HG02852 (cell line): ENCODE data around the gene MIEF1.
"Not testable (repeated sequence)": the region's sequence is repeated elsewhere in the genome, so short reads cannot be mapped to it uniquely, and the experiment has no call there.

ENCODE experiments used
- ATAC-seq: cut with Tn5 transposase; IDR thresholded peaks from one replicate; pipeline ENCODE4 v1.9.1; 2021; ENCODE audit warnings: mild to moderate bottlenecking, moderate library complexity; ENCODE audit not compliant: unreplicated experiment

MIEF1 gene

DNA sequence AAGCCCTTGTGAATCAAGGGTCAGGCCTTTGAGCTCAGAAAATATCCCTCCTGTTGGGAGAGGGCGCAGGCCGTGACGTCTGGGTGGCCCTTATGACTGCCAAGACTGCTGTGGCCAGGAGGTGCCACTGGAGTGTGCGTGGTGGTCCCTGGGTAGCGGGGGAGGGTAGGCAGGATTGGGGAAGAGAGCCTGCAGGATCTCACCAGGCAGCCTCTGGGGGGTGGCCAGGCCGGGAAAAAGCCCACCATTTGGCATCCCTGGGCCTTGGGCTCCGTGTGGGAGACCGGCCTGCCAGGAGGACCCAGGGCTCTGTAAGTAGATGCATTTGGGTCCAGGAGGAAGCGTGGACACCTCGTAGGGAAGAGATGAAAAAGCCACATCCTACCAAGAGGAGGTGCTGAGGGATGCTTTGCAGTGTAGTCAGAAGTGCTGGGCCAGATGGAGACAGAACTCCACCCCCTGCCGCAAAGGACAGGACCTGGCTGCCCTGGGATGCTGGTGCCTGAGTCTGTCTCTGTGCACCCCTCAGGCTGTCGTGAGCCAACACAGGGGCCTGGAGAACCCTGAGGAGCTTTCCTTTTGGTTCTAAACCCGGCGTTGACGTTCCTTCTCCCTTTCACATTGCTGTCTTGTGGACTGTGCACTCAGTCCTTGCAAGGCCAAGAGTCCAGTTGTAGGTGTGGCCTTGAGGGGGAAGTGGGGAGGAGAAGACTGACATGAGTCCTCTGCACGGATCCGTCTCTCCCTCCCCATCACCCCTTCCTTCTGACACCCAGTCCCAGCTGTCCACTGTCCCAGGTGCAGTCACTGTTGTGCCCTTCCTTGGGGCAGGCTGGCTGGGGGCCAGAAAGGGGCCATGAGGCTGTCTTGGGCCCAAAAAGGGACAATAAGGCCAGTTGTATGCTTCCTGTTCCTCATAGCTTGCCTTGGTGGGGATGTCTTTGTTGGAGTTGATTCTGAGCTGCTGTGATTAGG is 12.7 kb upstream of the MIEF1 start:
- no peak for ATAC-seq

DNA sequence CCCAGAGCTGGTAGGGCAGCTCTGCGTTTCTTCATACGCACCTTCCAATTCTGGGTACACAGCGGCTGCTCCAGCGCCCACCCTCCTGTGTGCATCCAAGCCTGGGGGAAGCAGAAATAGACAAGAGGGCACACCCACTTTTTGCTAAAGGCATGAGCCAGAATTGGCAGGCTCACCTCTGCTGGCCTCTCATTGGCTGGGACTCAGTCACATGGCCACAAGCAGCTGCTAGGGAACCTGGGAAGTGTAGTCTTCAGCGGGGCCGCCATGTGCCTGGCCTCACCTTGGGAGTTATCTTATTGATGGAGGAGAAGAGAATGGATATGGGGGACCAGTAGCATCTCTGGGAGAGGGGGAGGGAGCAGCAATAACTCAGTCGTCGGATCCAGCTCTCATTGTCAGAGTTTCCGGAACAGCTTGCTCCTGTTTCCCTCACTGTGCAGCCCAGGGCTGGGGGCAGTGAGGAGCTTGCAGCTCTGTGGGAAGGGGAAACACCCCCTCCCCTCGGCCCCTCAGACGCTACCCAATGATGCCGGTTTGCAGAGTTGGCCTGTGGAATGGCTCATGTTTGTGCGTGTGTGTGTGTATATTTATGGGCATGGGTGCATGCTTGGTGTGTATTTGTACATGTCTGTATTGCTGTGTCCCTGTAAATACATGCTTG is 11.8 kb upstream of the MIEF1 start:
- ATAC-seq = peak; percentile 87

GRCh38 chr22:39490966-39491680 is 11.0 kb upstream of the MIEF1 start:
- ATAC-seq = no peak

GRCh38 chr22:39491696-39492095 is 10.4 kb upstream of the MIEF1 start:
- ATAC-seq = no peak

DNA sequence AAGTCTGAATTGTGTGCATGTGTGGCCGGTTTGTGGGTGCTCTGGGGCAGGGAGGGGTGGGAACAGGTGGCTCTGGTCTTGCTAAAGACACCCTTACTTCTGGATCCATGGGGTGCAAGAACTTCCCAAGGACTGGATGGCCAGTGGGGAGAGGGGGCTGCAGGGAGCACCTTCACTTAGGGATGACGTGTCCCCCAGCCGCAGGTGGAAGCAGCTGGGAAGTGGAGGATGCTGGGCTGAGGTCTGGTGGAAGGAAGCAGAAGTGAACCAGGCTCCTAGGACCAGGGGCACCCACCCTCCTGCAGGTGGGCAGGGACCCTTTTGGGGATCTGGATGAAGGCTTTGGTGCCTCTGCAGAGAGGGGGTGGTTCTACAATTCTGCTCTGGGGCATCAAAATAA is 9.9 kb upstream of the MIEF1 start:
- ATAC-seq = no peak

DNA sequence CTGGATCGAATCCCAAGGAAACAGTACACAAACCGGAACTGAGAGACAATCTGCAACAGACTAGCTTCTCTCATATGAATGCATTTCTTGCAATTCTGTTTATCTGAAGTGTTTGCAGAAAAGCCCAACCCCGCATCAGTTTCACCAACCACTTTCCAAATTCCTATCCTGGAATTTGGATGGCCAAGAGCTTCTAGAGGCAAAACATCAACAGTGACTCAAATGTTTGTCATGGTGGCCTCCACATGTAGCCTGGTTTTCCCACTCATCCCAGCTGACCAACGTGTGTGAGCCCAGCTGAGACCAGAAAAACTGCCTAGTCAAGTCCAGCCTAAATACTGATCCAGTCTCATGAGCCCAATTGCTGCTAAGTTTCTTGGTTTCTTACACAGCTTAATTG is 8.3 kb upstream of the MIEF1 start:
- no peak for ATAC-seq

DNA sequence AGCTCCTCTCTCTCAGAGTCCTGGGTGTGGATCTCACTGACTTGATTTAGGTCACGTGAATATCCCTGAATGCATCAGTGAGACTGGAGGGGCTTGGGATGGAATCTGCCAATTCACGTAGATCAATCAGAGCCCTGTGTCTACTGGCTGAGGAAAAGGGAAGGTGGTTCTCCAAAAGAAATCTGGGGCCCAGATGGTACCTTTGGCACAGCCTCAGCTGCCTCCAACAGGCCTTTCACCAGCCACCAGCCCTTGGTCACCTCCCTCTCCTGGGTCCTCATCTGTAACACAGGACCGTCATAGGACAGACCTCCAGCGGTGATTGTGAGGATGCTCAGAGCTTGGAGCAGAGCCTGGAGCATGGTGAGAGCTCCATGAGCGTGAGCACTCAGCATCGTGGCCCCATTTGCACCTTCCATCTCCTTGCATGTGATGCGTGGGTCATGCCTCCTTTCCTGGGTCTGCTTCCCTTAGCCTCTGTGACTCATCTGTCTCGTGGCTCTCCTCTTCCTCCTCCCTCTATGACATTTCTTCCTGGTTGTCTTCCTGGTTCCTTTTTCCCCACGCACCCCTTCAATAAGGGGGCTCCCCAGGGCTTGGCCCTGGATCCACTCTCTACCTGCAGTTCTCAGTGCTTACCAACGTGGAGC is 7.5 kb upstream of the MIEF1 start:
- ATAC-seq = no peak

GRCh38 chr22:39496131-39496838 is 5.8 kb upstream of the MIEF1 start:
- ATAC-seq = no peak

GRCh38 chr22:39497429-39497828 is 4.7 kb upstream of the MIEF1 start:
- no peak for ATAC-seq

GRCh38 chr22:39498368-39498767 is 3.7 kb upstream of the MIEF1 start:
- no peak for ATAC-seq

DNA sequence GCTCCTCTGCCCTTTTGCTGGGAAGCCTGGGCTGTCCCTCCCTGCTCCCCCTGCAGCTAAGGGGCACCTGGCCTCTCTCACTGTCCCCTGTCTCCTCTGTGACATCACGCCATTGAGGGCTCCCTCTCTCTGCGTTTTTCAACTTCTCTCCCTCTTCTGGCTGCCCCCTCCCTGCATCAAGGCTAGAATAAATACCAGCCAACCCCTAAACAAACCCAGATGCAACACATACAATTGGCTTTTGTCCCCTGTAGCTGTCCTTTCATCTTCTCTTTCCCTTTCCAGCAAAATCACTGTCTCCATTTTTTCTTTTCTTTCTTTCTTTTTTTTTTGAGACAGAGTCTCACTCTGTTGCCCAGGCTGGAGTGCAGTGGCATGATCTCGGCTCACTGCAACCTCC is 3.3 kb upstream of the MIEF1 start:
- no peak for ATAC-seq

GRCh38 chr22:39500101-39500500 is 2.0 kb upstream of the MIEF1 start:
- no peak for ATAC-seq

DNA sequence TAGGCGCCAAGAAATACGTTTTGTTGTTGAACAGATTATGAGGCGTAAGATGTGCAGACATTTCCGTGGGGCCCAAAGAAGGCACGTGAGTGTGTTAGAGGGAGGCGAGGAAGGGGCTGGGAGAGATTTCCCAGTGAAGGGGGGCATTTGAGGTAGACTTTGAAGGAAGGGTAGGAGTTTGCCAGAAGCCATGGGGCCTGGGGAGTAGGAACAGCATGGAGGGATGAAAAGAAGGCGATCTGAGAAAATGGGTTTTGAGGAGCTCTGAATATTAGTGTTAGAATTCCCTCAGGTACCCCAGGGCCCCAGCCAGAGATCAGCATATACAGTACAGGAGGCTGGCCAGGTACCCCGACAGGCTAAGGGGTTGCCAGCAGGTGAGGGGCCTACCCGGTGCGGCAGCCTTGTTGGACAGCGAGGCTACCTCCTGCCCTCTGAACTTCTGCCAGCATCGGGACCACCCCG is 414 bp upstream of the MIEF1 start:
- no peak for ATAC-seq

DNA sequence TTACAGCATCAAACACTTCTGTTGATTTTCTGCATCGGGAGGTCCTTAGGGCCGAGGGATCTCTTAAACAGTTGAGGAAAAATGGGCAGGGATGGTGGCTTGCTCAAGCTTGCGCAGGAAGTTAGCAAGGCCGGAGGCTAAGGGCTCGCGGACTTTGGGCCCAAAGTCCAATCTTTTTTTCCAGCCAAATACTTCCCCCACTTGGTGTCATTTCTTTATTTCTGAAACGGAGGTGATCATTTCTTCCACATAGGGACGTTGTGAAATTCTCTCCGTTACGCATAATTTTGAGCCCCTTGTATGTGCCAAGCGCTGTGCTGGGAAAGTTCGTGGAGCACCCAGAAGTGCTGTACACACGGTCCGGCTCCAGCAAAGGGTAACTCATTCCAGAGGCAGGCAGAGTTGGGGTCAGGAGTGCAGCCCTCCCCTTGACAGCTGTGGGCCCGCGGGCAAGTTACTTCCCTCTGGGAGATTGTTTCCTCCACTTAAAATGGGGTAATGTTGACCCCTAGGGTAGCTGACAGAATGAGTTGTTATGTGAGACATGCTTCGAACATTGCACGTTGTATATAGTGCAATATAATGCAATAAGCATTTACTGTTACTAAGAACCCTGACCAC is 809 bp downstream of the MIEF1 start:
- no peak for ATAC-seq

- ATAC-seq = no peak
Measured at GRCh38 chr22:39503630-39504029, 1.5 kb downstream of the MIEF1 start.

- no peak for ATAC-seq
Measured at GRCh38 chr22:39504071-39504470, 2.0 kb downstream of the MIEF1 start.

DNA sequence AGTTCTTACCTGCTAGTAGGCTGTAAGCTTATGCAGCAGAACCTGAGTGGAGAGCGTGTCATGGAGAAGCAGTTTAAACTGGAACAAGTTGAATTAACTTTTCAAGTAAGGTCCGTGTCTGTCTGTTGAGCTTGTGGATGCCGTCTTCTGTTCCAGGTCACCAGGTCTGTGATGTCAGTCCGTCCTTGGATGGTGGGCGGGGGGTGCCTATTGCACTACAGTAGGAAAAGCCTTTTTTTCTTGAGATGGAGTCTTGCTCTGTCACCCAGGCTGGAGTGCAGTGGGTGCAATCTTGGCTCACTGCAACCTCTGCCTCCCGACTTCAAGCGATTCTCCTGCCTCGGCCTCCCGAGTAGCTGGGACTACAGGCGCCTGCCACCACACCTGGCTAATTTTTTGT is 4.9 kb downstream of the MIEF1 start:
- not testable (repeated sequence) for ATAC-seq

DNA sequence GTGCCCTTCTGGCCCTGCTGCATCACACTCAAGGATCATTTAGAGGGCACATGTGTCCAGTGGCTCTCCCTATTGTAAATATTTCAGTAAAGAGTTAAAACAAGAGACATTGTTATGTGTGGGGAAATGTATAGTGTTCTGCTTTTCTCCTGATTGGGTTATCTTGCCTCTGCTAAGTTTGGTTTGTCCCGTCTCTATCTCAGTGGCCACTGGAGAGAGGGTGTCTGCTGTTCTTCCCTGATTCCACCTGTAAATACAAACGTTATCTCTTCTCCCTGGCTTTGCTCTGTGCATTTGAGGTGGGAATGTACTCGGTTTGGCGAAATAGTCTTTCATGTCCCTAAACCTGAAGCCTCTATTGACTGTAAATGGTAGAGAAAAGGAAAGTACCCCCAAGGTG is 6.3 kb downstream of the MIEF1 start:
- no peak for ATAC-seq

DNA sequence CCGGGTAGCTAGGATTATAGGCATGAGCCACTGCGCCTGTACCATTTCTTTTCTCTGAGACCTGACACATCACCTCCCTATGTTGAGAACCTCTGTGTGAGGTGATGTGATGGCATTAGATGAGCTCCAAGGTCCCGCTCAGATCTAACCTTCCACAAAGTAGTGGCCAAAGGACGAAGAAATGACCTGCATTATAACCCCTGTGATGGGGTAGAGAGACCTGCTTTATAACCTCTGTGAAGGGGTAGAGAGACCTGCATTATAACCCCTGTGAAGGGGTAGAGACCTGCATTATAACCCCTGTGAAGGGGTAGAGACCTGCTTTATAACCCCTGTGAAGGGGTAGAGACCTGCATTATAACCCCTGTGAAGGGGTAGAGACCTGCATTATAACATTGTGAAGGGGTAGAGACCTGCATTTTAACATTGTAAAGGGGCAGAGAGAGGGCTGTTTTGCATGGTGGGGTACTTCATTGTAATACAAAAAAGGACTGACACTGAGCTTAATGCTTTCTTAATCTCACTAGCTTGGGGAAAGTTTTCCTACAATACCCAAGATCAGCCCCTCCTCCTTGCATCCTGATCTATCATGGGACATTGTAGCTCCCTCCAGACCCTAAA is 8.5 kb downstream of the MIEF1 start:
- ATAC-seq = no peak
